DLD1 (cell line): ENCODE data around the gene ZNF649.

Experiments
- in situ Hi-C: cut with HindIII; loops from 2 replicates; pipeline ENCODE4 v1.10.0; 2017; ENCODE audit warnings: low sequenced_read_pairs

ZNF649 gene

GRCh38 chr19:51889934-51890333 lies 14.9 kb downstream of the ZNF649 start:
- in situ Hi-C loops = no loop called here

DNA sequence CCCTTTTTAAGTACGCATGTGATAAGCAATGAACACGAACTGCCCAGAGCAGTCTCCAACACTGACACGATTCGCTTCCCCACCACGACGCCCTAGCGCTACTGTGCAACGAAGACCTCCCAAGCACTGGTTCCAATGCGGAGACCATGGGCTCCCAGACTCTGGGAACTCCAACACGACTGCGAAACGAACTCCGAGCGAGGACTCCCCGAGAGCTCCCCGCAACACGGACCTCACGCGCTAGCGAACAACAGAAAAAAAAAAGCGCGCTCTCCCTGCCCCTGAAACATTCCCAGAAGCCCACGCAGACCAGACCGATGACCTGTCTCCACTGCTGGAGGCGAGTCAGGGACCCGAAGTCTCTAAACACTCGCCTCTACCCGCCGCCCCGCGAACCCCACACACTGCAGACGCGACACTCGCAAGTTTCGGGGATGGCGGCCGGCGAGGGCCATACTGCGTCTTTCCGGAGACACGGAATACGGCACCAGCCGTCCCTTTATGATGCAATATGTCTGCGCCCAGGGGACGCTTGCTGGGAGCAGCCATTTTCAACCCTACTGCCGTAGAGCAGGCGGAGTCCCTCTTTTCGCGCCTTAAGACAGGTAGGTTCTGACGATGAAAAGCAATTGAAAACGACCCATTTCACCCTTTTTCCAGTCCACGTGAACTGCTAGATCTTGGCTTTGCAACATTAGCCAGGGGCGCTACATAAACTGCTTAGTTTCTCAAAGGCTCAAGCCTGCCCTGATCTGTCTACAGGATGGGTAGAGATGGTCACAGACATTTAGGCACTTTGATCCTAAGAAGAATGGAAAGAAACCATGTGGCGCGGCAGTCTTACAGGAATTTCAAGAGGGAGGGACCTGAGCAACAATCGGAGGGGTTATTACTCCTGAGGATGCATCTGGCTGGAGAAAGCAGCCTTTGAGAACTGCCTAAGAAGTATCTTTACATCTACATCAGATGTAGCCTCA lies 17.0 kb downstream of the ZNF649 start, which contains the start of gene ZNF577:
ZNF577 (minus strand) TSS at position 430 of the 977 bp plus-strand sequence. CDS start 7,569 bp downstream, outside the sequence.
- in situ Hi-C loops = no loop called here

DNA sequence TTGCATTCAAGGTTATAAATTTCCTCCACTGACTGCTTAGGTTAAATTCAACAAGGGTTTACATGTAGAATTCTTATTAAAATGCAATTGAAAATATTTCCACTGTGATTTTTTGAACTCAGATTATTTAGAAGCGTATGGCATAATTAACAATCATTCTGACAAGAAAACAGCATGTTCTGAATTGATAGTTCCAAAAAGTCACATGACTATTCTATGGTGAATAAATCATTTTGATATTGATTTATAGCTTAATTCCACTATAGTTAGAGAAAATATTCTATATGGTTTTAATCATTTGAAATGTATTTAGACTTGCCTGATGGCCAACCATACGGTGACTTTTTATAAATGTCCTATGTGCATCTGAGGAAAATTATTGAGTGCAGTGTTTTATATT lies 20.1 kb downstream of the ZNF649 start:
- in situ Hi-C loops = no loop called here

- in situ Hi-C loops = no loop called here
These were observed 22.3 kb downstream of the ZNF649 start for GRCh38 chr19:51882518-51882917.

DNA sequence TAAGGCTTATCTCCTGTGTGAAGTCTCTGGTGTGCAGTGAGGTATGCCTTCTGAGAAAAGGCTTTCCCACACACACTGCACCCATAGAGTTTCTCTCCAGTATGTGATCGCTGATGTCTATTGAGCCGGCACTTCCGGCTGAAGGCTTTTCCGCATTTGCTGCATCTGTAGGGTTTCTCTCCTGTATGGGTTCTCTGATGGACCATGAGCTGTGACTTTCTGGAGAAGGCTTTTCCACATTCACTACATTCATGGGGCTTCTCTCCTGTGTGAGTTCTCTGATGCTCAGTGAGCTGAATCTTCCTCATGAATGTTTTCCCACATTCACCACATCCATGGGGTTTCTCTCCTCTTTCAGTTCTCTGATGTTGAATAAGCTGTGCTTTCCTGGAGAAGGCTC lies 31.7 kb downstream of the ZNF649 start:
- in situ Hi-C loops = no loop called here

- in situ Hi-C loops = no loop called here
These were observed 42.8 kb downstream of the ZNF649 start for GRCh38 chr19:51861870-51862622.
